Choroid plexus epithelial cell (primary cell): ENCODE results near the gene BMPER.

Experiments
- DNase-seq: peaks from one replicate; pipeline ENCODE4 v3.0.0-alpha.2; 2010; ENCODE audit warnings: low read depth
- H3K4me3 ChIP-seq: 2 replicates; pipeline ENCODE4 v1.5.1; 2011; ENCODE audit warnings: low read depth, mild to moderate bottlenecking, control low read depth, low read length, moderate library complexity
- CTCF ChIP-seq: conservative IDR thresholded peaks from 2 replicates; pipeline ENCODE4 v1.5.1; 2011; ENCODE audit warnings: low read depth, mild to moderate bottlenecking, control low read depth, inconsistent platforms, low read length, moderate library complexity

Gene BMPER

GRCh38 chr7:33882040-33882837, 23.1 kb upstream of the BMPER start:
- no peak for DNase-seq
- TF ChIP-seq CTCF, result no peak
- H3K4me3 ChIP-seq, result no peak overlapping the region

- DNase-seq, result no peak
- TF ChIP-seq CTCF, result no peak
- no peak overlapping the region for H3K4me3 ChIP-seq
Measured at GRCh38 chr7:33882950-33883670, 22.2 kb upstream of the BMPER start.

GRCh38 chr7:33883671-33883965, 21.7 kb upstream of the BMPER start:
- DNase-seq, result no peak
- TF ChIP-seq CTCF, result no peak
- no peak overlapping the region for H3K4me3 ChIP-seq

- TF ChIP-seq CTCF, result no peak
- DNase-seq, result peak; percentile 59
- H3K4me3 ChIP-seq, result no peak overlapping the region
Measured at GRCh38 chr7:33885290-33886148, 19.8 kb upstream of the BMPER start.

GRCh38 chr7:33886149-33886623, 19.2 kb upstream of the BMPER start:
- peak; percentile 65 for TF ChIP-seq CTCF
- H3K4me3 ChIP-seq, result no peak overlapping the region
- peak; percentile 42 for DNase-seq

- DNase-seq, result no peak
- H3K4me3 ChIP-seq, result no peak overlapping the region
- TF ChIP-seq CTCF, result no peak
Measured at GRCh38 chr7:33887266-33887975, 17.9 kb upstream of the BMPER start.
